ENCODE data around the gene IDH3B. TPM values are rescaled to one million over a fixed set of nuclear protein-coding genes. Genes with fewer than 3 reads are reported as not detected.

IDH3B gene
- total RNA-seq, 4 donors from 2014 or later: 126 to 161 (median 141) TPM

GRCh38 chr20:2692036-2692885, 28.2 kb upstream of the IDH3B start, which contains the start of gene EBF4:
TSS of gene EBF4 (plus strand) at chr20:2692780. CDS start at chr20:2693646, 866 bp downstream.
- WGBS, 2 donors: 6 to 9% methylated on average over 19 to 26 of the region's 106 CpGs
- DNase-seq: peak; percentile 65 to 69
- no peak for TF ChIP-seq CTCF (IDR thresholded peaks at IDR 0.05)
- TF ChIP-seq POLR2A (IDR thresholded peaks at IDR 0.05): peak in 1 of 2 donors; percentile 67
- Histone ChIP-seq H3K27me3 (no peaks in the 10 kb centered on the region), H3K27ac (peak within 1 kb of the TSS; percentile 25 to 73 (median 50)), H3K36me3 (no peaks in the 10 kb centered on the region), H3K4me3 (replicated peaks in 1 of 3) (peak within 1 kb of the TSS; percentile 32 to 58 (median 42)), H3K9me3 (no peaks in the 10 kb centered on the region), H3K4me1 (peaks cover 3 to 22% of the 10 kb centered on the region in 2 donors)
- intact Hi-C loops (cut with DNase I): loop anchor here (5.0 kb wide), 2 partner anchors 50 to 150 kb away; partner anchors contain the start of genes PCED1A and VPS16

- intact Hi-C loops (cut with DNase I): loop anchor here (5.0 kb wide), 2 partner anchors 51 to 151 kb away; partner anchors contain the start of genes PCED1A and VPS16
Measured at GRCh38 chr20:2691663-2692035, 27.6 kb upstream of the IDH3B start.

GRCh38 chr20:2691127-2691526, 27.1 kb upstream of the IDH3B start:
- H3K9me3 ChIP-seq: no peaks in the 10 kb centered on the region
- intact Hi-C loops (cut with DNase I): loop anchor here (5.0 kb wide), 2 partner anchors 51 to 151 kb away; partner anchors contain the start of genes PCED1A and VPS16
- 30 to 35% methylated on average over 8 of the region's 8 CpGs for WGBS, 2 donors
- H3K4me1 ChIP-seq: peaks cover 3 to 22% of the 10 kb centered on the region in 2 donors
- no peaks in the 10 kb centered on the region for H3K36me3 ChIP-seq
- DNase-seq: peak; percentile 43 to 49
- no peaks in the 10 kb centered on the region for H3K27me3 ChIP-seq
- TF ChIP-seq POLR2A (IDR thresholded peaks at IDR 0.05) (no peak), CTCF (IDR thresholded peaks at IDR 0.05) (no peak)
- no peak overlapping the region for H3K4me3 ChIP-seq (replicated peaks in 1 of 3)
- peak overlapping the region in 2 of 3 donors; percentile 15 to 73 for H3K27ac ChIP-seq

More at GRCh38 chr20:2691663-2692035, 27.6 kb upstream of the IDH3B start:
- 47 to 55% methylated on average over 10 of the region's 10 CpGs for WGBS, 2 donors
- DNase-seq: peak in 1 of 2 donors; percentile 29
- Histone ChIP-seq H3K9me3 (no peaks in the 10 kb centered on the region), H3K36me3 (no peaks in the 10 kb centered on the region), H3K4me1 (peaks cover 3 to 22% of the 10 kb centered on the region in 2 donors), H3K4me3 (replicated peaks in 1 of 3) (peak overlapping the region in 1 of 3 donors; percentile 45), H3K27me3 (no peaks in the 10 kb centered on the region), H3K27ac (peak overlapping the region; percentile 25 to 73 (median 50))
- TF ChIP-seq CTCF (IDR thresholded peaks at IDR 0.05): no peak
- no peak for TF ChIP-seq POLR2A (IDR thresholded peaks at IDR 0.05)

- Histone ChIP-seq H3K9me3 (no peaks in the 10 kb centered on the region), H3K36me3 (no peaks in the 10 kb centered on the region), H3K27ac (no peak overlapping the region), H3K4me1 (peaks cover 3 to 22% of the 10 kb centered on the region in 2 donors), H3K27me3 (no peaks in the 10 kb centered on the region), H3K4me3 (replicated peaks in 1 of 3) (no peak overlapping the region)
- TF ChIP-seq CTCF (IDR thresholded peaks at IDR 0.05): no peak
- no peak for TF ChIP-seq POLR2A (IDR thresholded peaks at IDR 0.05)
- intact Hi-C loops (cut with DNase I): loop anchor here (5.0 kb wide), 2 partner anchors 52 to 152 kb away; partner anchors contain the start of genes PCED1A and VPS16
- peak; percentile 72 to 90 for DNase-seq
- WGBS, 2 donors: 32 to 33% methylated on average over 6 of the region's 6 CpGs
Measured at GRCh38 chr20:2690718-2691117, 26.7 kb upstream of the IDH3B start.
